HG03064 (cell line): ENCODE measurements around the gene FGF1.
A peak's percentile ranks its signal among the peaks of the same experiment; 100 is the strongest.

Source experiments
- ATAC-seq: cut with Tn5 transposase; IDR thresholded peaks from one replicate; pipeline ENCODE4 v1.9.1; 2021; ENCODE audit warnings: low read depth; ENCODE audit not compliant: unreplicated experiment

The FGF1 gene

GRCh38 chr5:142671801-142672200 is 14.1 kb downstream of the FGF1 start:
- no peak for ATAC-seq

GRCh38 chr5:142671266-142671665 is 14.6 kb downstream of the FGF1 start:
- no peak for ATAC-seq

- no peak for ATAC-seq
Measured at GRCh38 chr5:142670804-142671203, 15.1 kb downstream of the FGF1 start.

GRCh38 chr5:142669477-142669876 is 16.4 kb downstream of the FGF1 start:
- ATAC-seq, result no peak

DNA sequence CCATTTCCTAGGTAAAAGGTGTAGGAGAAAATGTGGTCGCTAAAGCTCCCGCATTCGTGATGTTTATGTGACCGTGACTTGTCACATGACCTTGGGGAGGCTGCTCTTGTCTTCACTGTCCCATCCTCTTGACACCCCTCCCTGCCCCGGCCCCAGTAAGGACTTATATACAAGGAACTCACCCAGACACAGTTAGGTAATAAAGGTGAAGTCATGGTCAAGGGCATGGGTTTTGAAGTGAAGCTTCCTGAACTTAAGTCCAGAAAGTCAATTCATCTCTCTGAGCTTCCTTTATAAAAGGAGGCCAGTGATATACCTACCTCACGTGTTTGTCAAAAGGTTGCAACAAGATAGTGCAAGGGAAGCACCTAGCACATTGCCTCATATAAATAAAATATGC is 17.6 kb downstream of the FGF1 start:
- ATAC-seq, result no peak

DNA sequence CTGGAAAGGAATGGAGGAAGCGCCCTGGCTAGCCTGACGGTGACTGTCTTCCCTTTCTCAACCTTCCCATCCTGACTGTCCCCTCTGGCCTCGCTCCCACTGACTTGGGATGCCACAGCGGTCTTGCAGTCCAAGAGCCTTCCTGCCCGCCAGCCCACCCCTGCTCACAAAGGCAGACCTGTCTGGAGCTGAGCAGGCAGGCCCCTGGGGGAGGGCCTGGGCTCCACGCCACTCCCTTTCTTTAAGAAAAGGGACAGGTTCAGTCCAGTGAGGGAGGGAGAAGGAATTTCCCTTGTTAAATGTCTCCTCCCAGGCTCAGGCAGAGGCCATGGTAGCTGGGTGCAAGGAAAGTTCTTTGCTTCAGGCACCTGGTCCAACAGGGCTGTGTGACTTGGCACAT is 18.1 kb downstream of the FGF1 start:
- ATAC-seq, result no peak

DNA sequence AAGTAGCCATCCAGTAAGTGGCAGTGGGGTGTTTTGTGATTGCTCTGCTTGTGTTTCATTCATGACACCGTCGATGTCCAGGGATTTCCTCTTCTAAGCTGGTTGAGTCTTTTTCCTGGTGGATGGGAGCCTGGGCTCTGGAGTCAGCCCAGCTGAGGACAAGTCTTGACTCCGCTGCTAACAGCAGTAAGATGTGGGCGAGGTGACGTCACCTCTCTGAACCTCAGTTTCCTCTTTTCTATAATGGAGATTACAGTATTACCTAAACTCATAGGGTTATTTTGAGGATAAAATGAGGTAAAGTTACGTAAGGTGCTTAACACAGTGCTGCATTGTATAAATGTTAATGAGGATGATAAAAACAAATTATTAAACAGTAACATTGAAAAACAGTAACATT is 21.3 kb downstream of the FGF1 start:
- ATAC-seq, result no peak

DNA sequence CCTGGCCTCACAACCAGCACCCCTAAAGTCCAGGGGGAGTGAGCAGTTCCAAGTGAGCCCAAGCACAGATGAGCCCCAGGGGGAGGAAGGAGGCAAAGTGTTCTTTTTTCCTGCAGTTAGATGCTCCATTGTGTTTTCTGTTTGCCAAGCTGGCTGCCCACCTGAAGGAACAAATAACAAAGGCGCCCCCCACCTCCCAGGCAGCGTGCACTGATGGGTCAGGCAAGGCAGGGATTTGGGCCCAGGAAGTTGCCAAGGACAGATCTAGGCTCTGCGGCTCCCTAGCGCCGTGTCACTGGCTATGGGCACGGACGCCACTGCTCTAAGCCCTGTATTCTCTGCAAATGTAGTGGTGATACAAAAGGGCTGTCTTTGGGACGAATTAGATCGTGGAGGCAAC is 21.8 kb downstream of the FGF1 start:
- ATAC-seq, result no peak

DNA sequence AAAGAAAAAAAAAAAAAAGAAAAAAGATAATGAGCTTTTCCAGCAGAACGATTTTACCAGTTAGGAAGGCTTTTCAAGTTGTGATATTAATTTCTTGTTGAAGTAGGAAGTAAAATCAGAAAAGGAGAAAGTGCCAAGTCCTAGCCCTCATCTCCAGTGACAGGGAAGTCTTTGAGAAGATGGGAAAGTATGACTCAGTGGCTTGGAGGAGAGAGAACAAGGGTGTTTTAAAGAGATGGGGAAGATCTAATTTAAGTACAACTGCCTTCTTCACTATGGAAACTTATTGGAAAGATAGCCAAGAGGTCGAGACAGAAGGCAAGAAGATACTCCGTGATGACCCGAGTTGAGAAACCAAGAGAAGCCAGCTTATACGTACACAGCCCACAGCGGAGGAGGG is 22.6 kb downstream of the FGF1 start:
- no peak for ATAC-seq

DNA sequence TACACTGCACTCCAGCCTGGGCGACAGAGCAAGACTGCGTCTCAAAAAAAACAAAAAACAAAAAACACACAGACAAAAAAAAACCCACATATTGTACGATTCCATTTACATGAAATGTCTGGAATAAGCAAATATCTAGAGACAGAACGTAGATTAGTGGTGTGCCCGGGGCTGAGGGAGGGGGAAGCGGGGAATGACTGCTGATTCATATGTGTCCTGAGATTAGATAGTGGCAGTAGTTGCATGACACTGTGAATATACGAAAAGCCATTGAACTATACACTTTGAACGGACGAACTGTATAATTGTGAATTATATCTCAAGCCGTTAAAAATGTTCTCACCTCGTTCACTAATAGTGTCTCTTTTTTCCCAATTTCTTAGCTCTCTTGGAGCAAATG is 23.9 kb downstream of the FGF1 start:
- no peak for ATAC-seq

GRCh38 chr5:142661143-142661542 is 24.7 kb downstream of the FGF1 start:
- ATAC-seq, result no peak

DNA sequence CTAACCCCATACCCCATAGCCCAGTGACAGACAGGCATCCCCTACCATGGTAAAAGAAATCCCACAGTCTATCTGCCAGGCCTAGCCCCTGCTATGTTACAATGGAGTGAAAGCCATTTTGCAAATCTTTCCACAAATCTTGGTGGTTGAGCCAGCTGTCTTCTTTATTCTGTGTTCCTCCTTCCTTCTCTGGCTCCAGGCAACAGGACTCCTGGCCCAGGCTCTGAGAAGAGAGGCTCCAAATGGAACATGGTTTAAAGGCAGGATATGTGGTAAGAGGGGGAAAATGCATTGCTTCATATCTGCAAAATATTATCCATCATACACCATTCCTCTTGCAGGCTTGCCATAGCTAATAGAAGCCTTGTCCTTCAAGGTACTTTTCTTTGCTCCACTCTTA is 25.2 kb downstream of the FGF1 start:
- no peak for ATAC-seq

- ATAC-seq, result no peak
Measured at GRCh38 chr5:142660196-142660595, 25.7 kb downstream of the FGF1 start.

DNA sequence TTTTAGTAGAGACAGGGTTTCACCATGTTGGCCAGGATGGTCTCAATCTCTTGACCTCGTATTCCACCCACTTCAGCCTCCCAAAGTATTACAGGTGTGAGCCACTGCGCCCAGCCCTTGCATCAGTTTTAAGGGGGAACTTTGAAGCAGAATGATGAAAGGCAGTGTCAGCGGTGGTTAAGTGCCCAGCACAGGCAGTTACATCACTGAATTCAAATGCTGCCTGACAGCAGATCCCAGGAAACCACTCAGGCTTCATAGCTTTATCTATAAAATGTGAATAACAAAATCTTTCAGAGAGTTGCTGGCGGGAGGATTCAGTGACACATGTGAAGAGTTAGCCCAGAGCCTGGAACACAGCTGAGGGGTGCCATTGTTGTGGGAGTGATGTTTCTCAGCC is 26.5 kb downstream of the FGF1 start:
- ATAC-seq, result no peak

- no peak for ATAC-seq
Measured at GRCh38 chr5:142658278-142658677, 27.6 kb downstream of the FGF1 start.

GRCh38 chr5:142657446-142657845 is 28.4 kb downstream of the FGF1 start:
- ATAC-seq, result no peak

DNA sequence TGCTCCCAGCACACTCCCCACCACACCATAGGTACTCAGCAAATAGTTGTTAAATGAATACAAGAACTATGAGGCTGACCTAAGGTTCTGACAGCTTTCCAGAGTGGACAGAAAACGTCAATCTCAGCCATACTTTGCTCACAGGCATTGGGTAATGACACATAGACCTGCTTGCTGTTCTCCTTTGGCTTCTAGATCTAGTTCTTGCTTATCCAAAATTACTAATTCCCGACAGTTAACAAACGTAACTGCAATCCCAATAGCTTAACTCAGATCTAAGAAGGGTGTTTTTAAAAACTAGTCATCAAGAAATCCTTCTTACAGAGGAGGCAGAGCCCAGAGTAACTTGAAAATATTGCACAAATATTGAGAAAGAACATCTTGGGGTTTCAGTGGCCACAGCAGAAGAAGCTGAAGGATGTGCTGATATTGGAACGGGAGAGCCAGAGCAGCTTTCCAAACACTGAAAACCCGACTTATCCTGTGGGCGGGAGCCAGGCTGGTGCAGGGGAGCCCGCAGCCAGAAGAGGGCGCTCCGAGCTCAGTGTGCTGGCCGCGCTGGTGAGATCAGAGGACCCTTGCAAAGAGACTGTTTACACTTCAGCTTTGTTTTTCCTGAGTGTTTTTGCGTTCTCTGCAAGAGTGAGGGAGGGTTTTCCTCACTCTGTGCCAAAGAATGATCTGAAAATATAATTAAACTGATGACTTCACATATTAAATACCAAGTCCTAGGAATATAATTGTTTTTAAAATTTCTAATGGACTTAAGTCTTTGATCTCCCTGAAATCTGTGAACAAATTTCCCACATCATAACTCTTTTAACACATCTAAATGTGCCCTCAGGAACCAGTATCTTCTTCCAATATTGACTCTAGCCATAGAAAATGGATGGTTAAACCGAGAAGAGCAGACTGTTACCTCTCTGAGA is 30.3 kb downstream of the FGF1 start:
- peak; percentile 76 for ATAC-seq

GRCh38 chr5:142654578-142655058 is 31.3 kb downstream of the FGF1 start:
- no peak for ATAC-seq

DNA sequence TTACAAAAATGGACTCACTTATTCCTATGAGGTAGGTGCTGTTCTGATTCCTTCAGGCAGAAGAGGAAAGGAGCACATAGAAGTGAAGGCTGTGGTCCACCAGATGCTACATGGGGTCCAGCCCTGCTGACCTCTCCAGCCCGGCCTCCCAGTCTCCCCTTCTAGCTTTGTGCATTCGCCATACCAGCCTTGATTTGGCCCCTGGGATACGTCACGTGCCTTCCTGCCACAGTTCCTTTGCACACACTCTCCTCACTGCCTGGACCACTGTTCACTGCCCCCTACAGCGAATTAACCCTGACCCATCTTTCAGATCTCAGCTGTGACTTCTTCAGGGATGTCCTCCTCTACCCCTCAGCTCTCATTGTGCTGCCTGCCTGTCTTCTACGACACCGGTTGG is 32.6 kb downstream of the FGF1 start:
- no peak for ATAC-seq

DNA sequence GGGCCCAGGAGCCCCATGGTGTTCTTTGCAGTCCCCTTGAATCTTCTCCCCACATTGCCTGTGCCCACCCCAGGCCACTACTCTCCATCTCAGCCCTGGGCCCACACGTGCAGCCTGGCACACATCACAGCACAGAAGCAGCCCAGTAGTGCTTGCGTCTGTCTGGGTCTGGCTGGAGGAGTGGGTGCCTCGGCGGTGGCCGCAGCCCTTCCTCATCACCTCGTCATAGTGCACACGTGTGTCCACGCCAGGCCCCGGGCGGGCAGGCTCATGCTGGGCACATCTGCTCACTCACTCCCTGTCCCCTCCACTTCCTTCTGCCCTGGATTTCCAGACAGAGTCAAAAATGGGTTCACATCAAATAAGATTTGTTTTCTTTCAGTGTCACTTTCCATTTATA is 33.3 kb downstream of the FGF1 start:
- no peak for ATAC-seq

DNA sequence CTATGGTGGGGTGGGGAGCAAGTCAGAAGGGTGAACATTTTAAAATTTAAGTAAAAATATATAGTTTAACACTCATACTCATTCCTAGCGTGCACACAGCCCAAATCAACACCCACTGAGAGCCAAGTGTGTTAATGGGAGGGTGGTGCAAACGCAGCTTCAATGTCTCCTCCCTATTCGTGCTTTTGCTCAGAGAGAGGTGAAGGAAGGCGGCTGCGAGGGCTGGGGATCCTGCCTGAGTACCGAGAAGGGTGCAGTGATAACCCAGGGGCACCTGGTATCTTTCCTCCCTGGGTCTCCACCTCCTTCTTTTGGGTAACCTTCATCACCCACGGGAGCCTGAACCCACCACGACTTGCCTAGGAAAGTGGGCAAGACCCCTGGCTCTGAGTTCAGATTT is 35.0 kb downstream of the FGF1 start:
- no peak for ATAC-seq

DNA sequence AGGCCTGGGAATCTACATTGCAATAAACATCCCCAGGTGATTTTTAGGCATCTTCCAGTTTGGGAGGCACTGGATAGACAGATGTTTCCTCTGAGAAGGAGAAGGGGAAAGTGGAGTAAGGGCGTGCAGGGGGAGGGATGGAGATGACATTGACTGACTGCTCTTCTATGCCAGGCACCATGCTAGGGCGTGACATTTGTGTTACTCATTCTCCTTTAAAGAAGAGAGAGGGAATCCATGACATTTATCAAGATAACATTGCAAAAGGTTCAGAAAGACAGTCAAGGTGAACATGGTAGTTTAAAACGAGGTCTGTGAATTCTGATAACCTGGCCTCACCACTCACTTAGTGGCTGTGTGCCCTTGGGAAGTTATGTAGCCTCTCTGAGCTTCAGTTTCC is 35.8 kb downstream of the FGF1 start:
- no peak for ATAC-seq
